Ishikawa (cell line): ENCODE measurements around the gene UNC5C.

ENCODE experiments used
- CEBPB ChIP-seq: IDR thresholded peaks from 2 replicates; pipeline ENCODE4 v1.6.1; 2012
- CREB1 ChIP-seq: IDR thresholded peaks from 2 replicates; pipeline ENCODE4 v1.6.1; 2012; ENCODE audit warnings: low read depth
- EGR1 ChIP-seq: IDR thresholded peaks from 2 replicates; pipeline ENCODE4 v1.6.1; 2012
- EP300 ChIP-seq: IDR thresholded peaks from 2 replicates; pipeline ENCODE4 v1.6.1; 2012; ENCODE audit warnings: borderline replicate concordance
- FOXM1 ChIP-seq: IDR thresholded peaks from 2 replicates; pipeline ENCODE4 v1.6.1; 2012; ENCODE audit warnings: low read depth, borderline replicate concordance
- MAX ChIP-seq: IDR thresholded peaks from 2 replicates; pipeline ENCODE4 v1.6.1; 2012
- NFIC ChIP-seq: IDR thresholded peaks from 2 replicates; pipeline ENCODE4 v1.6.1; 2012
- RAD21 ChIP-seq: IDR thresholded peaks from 2 replicates; pipeline ENCODE4 v1.6.1; 2012; ENCODE audit warnings: low read depth
- REST ChIP-seq: IDR thresholded peaks from 2 replicates; pipeline ENCODE4 v1.6.1; 2012; ENCODE audit warnings: low read depth, mild to moderate bottlenecking
- TAF1 ChIP-seq: IDR thresholded peaks from 2 replicates; pipeline ENCODE4 v1.6.1; 2012; ENCODE audit warnings: low read depth, mild to moderate bottlenecking
- TCF12 ChIP-seq: IDR thresholded peaks from 2 replicates; pipeline ENCODE4 v1.6.1; 2012; ENCODE audit warnings: low read depth
- TEAD4 ChIP-seq: IDR thresholded peaks from 2 replicates; pipeline ENCODE4 v1.6.1; 2012
- USF1 ChIP-seq: IDR thresholded peaks from 2 replicates; pipeline ENCODE4 v1.6.1; 2012
- YY1 ChIP-seq: IDR thresholded peaks from 2 replicates; pipeline ENCODE4 v1.6.1; 2012; ENCODE audit warnings: low read depth

- TF ChIP-seq EP300 (no peak), CREB1 (no peak), EGR1 (no peak), TCF12 (no peak), RAD21 (no peak), TAF1 (no peak), YY1 (no peak), MAX (no peak), REST (peak; percentile 70), FOXM1 (no peak), CEBPB (no peak), TEAD4 (no peak), USF1 (no peak), NFIC (no peak)
Measured at GRCh38 chr4:95590615-95591014, 41.8 kb upstream of the UNC5C start.
